ENCODE measurements around the gene TEC.

DNA sequence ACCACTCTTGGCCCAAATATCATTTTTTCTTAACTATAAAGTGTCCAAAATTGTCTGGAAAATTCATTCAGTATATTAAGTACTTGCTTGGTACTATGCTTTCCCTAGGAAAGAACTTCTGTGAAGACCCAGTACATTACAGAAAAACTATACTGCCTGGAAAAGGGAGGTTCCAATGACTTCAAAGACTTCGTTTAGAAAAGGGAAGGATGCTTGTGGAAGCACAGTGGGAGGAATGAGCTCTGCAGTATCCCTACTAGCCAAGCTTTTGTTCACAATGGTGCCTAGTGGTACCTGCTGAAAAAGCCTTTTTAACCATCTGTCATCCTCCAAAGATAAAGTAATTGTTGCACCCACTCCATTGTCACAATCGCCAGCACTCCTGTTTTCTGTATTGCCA, 7.2 kb downstream of the TEC start:
- TF ChIP-seq, protein P1, sequence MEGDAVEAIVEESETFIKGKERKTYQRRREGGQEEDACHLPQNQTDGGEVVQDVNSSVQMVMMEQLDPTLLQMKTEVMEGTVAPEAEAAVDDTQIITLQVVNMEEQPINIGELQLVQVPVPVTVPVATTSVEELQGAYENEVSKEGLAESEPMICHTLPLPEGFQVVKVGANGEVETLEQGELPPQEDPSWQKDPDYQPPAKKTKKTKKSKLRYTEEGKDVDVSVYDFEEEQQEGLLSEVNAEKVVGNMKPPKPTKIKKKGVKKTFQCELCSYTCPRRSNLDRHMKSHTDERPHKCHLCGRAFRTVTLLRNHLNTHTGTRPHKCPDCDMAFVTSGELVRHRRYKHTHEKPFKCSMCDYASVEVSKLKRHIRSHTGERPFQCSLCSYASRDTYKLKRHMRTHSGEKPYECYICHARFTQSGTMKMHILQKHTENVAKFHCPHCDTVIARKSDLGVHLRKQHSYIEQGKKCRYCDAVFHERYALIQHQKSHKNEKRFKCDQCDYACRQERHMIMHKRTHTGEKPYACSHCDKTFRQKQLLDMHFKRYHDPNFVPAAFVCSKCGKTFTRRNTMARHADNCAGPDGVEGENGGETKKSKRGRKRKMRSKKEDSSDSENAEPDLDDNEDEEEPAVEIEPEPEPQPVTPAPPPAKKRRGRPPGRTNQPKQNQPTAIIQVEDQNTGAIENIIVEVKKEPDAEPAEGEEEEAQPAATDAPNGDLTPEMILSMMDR (IDR thresholded peaks at IDR 0.05): no peak
- TF ChIP-seq SIN3A (IDR thresholded peaks at IDR 0.05; ENCODE audit: borderline replicate concordance, insufficient read depth, low read depth, low read length): no peak
- no peak for TF ChIP-seq POLR2AphosphoS5 (IDR thresholded peaks at IDR 0.05; ENCODE audit: low read depth, low read length)
- TF ChIP-seq, protein P2, sequence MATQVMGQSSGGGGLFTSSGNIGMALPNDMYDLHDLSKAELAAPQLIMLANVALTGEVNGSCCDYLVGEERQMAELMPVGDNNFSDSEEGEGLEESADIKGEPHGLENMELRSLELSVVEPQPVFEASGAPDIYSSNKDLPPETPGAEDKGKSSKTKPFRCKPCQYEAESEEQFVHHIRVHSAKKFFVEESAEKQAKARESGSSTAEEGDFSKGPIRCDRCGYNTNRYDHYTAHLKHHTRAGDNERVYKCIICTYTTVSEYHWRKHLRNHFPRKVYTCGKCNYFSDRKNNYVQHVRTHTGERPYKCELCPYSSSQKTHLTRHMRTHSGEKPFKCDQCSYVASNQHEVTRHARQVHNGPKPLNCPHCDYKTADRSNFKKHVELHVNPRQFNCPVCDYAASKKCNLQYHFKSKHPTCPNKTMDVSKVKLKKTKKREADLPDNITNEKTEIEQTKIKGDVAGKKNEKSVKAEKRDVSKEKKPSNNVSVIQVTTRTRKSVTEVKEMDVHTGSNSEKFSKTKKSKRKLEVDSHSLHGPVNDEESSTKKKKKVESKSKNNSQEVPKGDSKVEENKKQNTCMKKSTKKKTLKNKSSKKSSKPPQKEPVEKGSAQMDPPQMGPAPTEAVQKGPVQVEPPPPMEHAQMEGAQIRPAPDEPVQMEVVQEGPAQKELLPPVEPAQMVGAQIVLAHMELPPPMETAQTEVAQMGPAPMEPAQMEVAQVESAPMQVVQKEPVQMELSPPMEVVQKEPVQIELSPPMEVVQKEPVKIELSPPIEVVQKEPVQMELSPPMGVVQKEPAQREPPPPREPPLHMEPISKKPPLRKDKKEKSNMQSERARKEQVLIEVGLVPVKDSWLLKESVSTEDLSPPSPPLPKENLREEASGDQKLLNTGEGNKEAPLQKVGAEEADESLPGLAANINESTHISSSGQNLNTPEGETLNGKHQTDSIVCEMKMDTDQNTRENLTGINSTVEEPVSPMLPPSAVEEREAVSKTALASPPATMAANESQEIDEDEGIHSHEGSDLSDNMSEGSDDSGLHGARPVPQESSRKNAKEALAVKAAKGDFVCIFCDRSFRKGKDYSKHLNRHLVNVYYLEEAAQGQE (IDR thresholded peaks at IDR 0.05; ENCODE audit: insufficient read depth in 1 of 2, low read depth in 2 of 2, low read length in 1 of 2): no peak

Data from Panc1 (cell line).